NCI-H524 (cell line): Measurements from ENCODE around the gene AUNIP.

Source experiments
- DNase-seq, 2 experiments: peaks; one replicate each; lab custom pipeline; 2025; lab: John Stamatoyannopoulos, UW

AUNIP gene

GRCh38 chr1:25794325-25794724 lies 64.9 kb downstream of the AUNIP start:
- no peak for DNase-seq

- no peak for DNase-seq
Measured at GRCh38 chr1:25793585-25794170, 65.6 kb downstream of the AUNIP start.

DNA sequence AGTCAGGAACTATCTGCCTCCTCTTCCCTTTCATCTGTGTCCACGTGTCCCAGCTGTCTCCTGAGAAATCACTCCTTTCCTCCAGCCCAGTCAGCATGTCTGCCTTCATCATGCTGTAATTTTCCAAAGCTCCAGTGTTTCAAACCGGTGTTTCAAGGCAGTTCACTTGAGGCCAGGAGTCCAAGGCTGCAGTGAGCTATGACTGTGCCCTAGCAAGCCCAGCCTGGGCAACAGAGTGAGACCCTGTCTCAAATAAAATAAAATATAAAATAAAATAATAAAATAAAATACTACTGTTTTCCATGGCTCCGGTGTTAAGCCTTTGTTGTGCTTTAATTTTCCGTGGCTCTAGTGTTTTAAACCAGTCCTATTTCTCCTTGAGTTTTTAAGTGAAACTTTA lies 67.1 kb downstream of the AUNIP start:
- DNase-seq = no peak

- DNase-seq = no peak
Measured at GRCh38 chr1:25790472-25790871, 68.8 kb downstream of the AUNIP start.

- no peak for DNase-seq
Measured at GRCh38 chr1:25787760-25788166, 71.5 kb downstream of the AUNIP start.

GRCh38 chr1:25786887-25787759 lies 72.1 kb downstream of the AUNIP start:
- no peak for DNase-seq

- no peak for DNase-seq
Measured at GRCh38 chr1:25785333-25786067, 73.8 kb downstream of the AUNIP start.

DNA sequence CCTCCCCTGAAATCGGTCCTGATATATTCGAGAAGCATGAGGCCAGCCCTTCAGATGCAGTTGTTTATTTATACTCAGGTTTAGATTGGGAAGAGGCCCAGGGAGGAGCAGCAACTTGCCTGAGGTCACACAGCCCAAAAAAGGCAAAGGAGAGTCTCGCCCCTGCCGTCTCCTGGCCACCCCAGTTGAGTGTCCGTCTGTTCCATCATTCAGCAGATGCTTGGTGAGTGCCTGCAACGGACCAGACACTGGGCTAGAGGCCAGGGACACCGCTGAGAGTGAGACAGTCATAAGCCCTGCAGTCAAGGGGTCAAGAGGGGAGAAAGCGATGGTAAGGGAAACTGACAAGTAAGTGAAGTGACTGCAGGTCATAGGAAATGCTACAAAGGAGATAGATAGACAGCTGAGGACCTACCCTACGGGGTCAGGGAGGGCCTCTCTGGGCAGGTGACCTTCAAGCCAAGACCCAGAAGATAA lies 74.6 kb downstream of the AUNIP start:
- no peak for DNase-seq
